ENCODE measurements around the gene LILRB3.
"Not testable (repeated sequence)": the region's sequence is repeated elsewhere in the genome, so short reads cannot be mapped to it uniquely, and the experiment has no call there.

The LILRB3 gene

GRCh38 chr19:54189145-54189734 lies 33.6 kb downstream of the LILRB3 start, which contains the start of gene MBOAT7:
Gene MBOAT7 (minus strand): TSS chr19:54189580. CDS start chr19:54188508, 1,072 bp downstream.
- no peak for FAIRE-seq

- FAIRE-seq: no peak
Measured at GRCh38 chr19:54188215-54188871, 34.5 kb downstream of the LILRB3 start.

- no peak for FAIRE-seq
Measured at GRCh38 chr19:54186934-54187381, 35.8 kb downstream of the LILRB3 start.

- FAIRE-seq: no peak
Measured at GRCh38 chr19:54186351-54186750, 36.5 kb downstream of the LILRB3 start.

GRCh38 chr19:54183431-54183830 lies 39.4 kb downstream of the LILRB3 start:
- FAIRE-seq: no peak

- not testable (repeated sequence) for FAIRE-seq
Measured at GRCh38 chr19:54181894-54182293, 40.9 kb downstream of the LILRB3 start.

- FAIRE-seq: no peak
Measured at GRCh38 chr19:54180691-54181091, 42.1 kb downstream of the LILRB3 start.

- peak; percentile 97 for FAIRE-seq
Measured at GRCh38 chr19:54179921-54180461, 42.8 kb downstream of the LILRB3 start.

- FAIRE-seq: no peak
Measured at GRCh38 chr19:54179262-54179852, 43.5 kb downstream of the LILRB3 start.

GRCh38 chr19:54178581-54179261 lies 44.1 kb downstream of the LILRB3 start:
- FAIRE-seq: no peak

GRCh38 chr19:54173951-54174834 lies 48.6 kb downstream of the LILRB3 start:
- FAIRE-seq: no peak

- no peak for FAIRE-seq
Measured at GRCh38 chr19:54173359-54173699, 49.5 kb downstream of the LILRB3 start.

- peak; percentile 78 for FAIRE-seq
Measured at GRCh38 chr19:54172471-54173358, 50.1 kb downstream of the LILRB3 start, which contains the start of gene TMC4. Gene TMC4 (minus strand): TSS chr19:54173160. CDS start chr19:54173117, 43 bp downstream.

GRCh38 chr19:54171736-54172431 lies 50.9 kb downstream of the LILRB3 start:
- FAIRE-seq: not testable (repeated sequence)

GRCh38 chr19:54169149-54169740 lies 53.6 kb downstream of the LILRB3 start:
- FAIRE-seq: no peak

GRCh38 chr19:54168174-54168917 lies 54.5 kb downstream of the LILRB3 start:
- FAIRE-seq: peak; percentile 85

Measured in G401.6 (cell line).